ENCODE results near the gene VSIR. TPM values are rescaled to one million over a fixed set of nuclear protein-coding genes. Genes with fewer than 3 reads are reported as not detected.
A peak's percentile ranks its signal among the peaks of the same experiment; 100 is the strongest.

Gene VSIR
- polyA plus RNA-seq, 1 of the 3 experiments (the other 2 are of a cell fraction) = 11.3 TPM

GRCh38 chr10:71812913-71813590 is 39.7 kb upstream of the VSIR start:
- Histone ChIP-seq H3K9ac (no peak overlapping the region), H3K9me2 (no peaks in the 10 kb centered on the region), H3K79me2 (ENCODE audit: insufficient read depth) (no peaks in the 10 kb centered on the region), H3K27me3 (ENCODE audit: insufficient read depth) (no peaks in the 10 kb centered on the region), H3K9me3 (no peaks in the 10 kb centered on the region), H3K4me1 (ENCODE audit: control insufficient read depth in 1 of 2, insufficient read depth in 2 of 2, low read depth in 1 of 2, low read length in 1 of 2) (no peaks in the 10 kb centered on the region; a peak in 1 of 4 replicates), H2AFZ (ENCODE audit: low read depth) (no peak overlapping the region), H3K4me3 (ENCODE audit: low read depth in 2 of 2, low read length in 1 of 2) (no peak overlapping the region), H3F3A (replicated peaks; ENCODE audit: insufficient read depth) (no peaks in the 10 kb centered on the region), H4K20me1 (ENCODE audit: insufficient read depth) (0 out of 2 replicates have a peak, but pooled peaks cover 6% of the 10 kb centered on the region), H3K4me2 (no peak overlapping the region), H3K36me3 (replicated peaks in 1 of 2; ENCODE audit: control insufficient read depth in 1 of 2, insufficient read depth in 2 of 2, low read length in 1 of 2) (peaks cover 2 to 32% of the 10 kb centered on the region in 2 experiments), H3K27ac (ENCODE audit: low read depth in 2 of 2, low read length in 1 of 2) (no peak overlapping the region)
- ChIA-PET CTCF (interaction anchor here (0.7 to 5.5 kb wide), 22 partner anchors 10 to 494 kb away, joined by 3 to 36 read pairs (median 5); partner anchors contain the start of genes CDH23 and SLC29A3), POLR2A (interaction anchor here (1.0 kb wide), 1 partner anchor 68 kb away, joined by 3 read pairs; no protein-coding TSS in a partner anchor)
- TF ChIP-seq IRF3 (IDR thresholded peaks at IDR 0.05; ENCODE audit: low read depth, low read length) (no peak), ELF1 (IDR thresholded peaks at IDR 0.05) (no peak), FOXJ3 (CRISPR knock-in tag; IDR thresholded peaks at IDR 0.05) (no peak)
- 92% methylated on average over 2 of the region's 11 CpGs for WGBS (ENCODE audit: low lambda C conversion rate)
- DNase-seq = no peak

GRCh38 chr10:71812016-71812912 is 38.9 kb upstream of the VSIR start:
- H3K9me2 ChIP-seq = no peaks in the 10 kb centered on the region
- no peak overlapping the region; a peak in 1 of 4 replicates for H3K4me3 ChIP-seq (ENCODE audit: low read depth in 2 of 2, low read length in 1 of 2)
- 72% methylated on average over 13 of the region's 22 CpGs for WGBS (ENCODE audit: low lambda C conversion rate)
- H3K36me3 ChIP-seq (replicated peaks in 1 of 2; ENCODE audit: control insufficient read depth in 1 of 2, insufficient read depth in 2 of 2, low read length in 1 of 2) = peaks cover 0 to 25% of the 10 kb centered on the region in 2 experiments
- H2AFZ ChIP-seq (ENCODE audit: low read depth) = no peak overlapping the region
- H3K4me1 ChIP-seq (ENCODE audit: control insufficient read depth in 1 of 2, insufficient read depth in 2 of 2, low read depth in 1 of 2, low read length in 1 of 2) = no peaks in the 10 kb centered on the region; a peak in 1 of 4 replicates
- CTCF ChIA-PET = interaction anchor here (0.6 to 5.5 kb wide), 34 partner anchors 9 to 493 kb away, joined by 3 to 36 read pairs (median 5); partner anchors contain the start of genes CDH23, SLC29A3 and VSIR
- H3K4me2 ChIP-seq = no peak overlapping the region
- H3K9me3 ChIP-seq = no peaks in the 10 kb centered on the region
- H3K79me2 ChIP-seq (ENCODE audit: insufficient read depth) = no peaks in the 10 kb centered on the region
- POLR2A ChIA-PET = interaction anchor here (1.0 kb wide), 1 partner anchor 69 kb away, joined by 3 read pairs; no protein-coding TSS in a partner anchor
- H3K27me3 ChIP-seq (ENCODE audit: insufficient read depth) = no peaks in the 10 kb centered on the region
- H3K27ac ChIP-seq (ENCODE audit: low read depth in 2 of 2, low read length in 1 of 2) = no peak overlapping the region
- DNase-seq = peak; percentile 90
- no peak overlapping the region for H3K9ac ChIP-seq
- H4K20me1 ChIP-seq (ENCODE audit: insufficient read depth) = 0 out of 2 replicates have a peak, but pooled peaks cover 5% of the 10 kb centered on the region
- H3F3A ChIP-seq (replicated peaks; ENCODE audit: insufficient read depth) = no peaks in the 10 kb centered on the region
- TF ChIP-seq RAD21 (IDR thresholded peaks at IDR 0.05; ENCODE audit: low read length) (peak; percentile 78), MAX (IDR thresholded peaks at IDR 0.05; ENCODE audit: low read depth) (0 out of 2 replicates have a peak, but pooled peaks have one; percentile 32), TEAD4 (IDR thresholded peaks at IDR 0.05; ENCODE audit: borderline replicate concordance, insufficient read depth) (no peak), RCOR1 (IDR thresholded peaks at IDR 0.05; ENCODE audit: low read length) (no peak), NRF1 (IDR thresholded peaks at IDR 0.05; ENCODE audit: low read depth, low read length) (no peak), GABPA (IDR thresholded peaks at IDR 0.05; ENCODE audit: low read depth) (no peak), JUND (IDR thresholded peaks at IDR 0.05) (no peak), POLR2AphosphoS5 (IDR thresholded peaks at IDR 0.05; ENCODE audit: low read depth, low read length) (no peak), YY1 (IDR thresholded peaks at IDR 0.05; ENCODE audit: low read depth) (no peak), NFIC (IDR thresholded peaks at IDR 0.05; ENCODE audit: borderline replicate concordance) (no peak), FOXM1 (IDR thresholded peaks at IDR 0.05; ENCODE audit: low read depth) (no peak), REST (IDR thresholded peaks at IDR 0.05; ENCODE audit: low read depth, low read length) (no peak), RXRA (IDR thresholded peaks at IDR 0.05; ENCODE audit: borderline replicate concordance, low read depth) (no peak), MEF2A (IDR thresholded peaks at IDR 0.05; ENCODE audit: borderline replicate concordance, low read depth) (no peak), TCF12 (IDR thresholded peaks at IDR 0.05) (no peak), EP300 (IDR thresholded peaks at IDR 0.05; ENCODE audit: borderline replicate concordance in 1 of 2, low read depth in 1 of 2, low read length in 1 of 2) (no peak), RFX5 (IDR thresholded peaks at IDR 0.05; ENCODE audit: low read length) (no peak), ELF1 (IDR thresholded peaks at IDR 0.05) (no peak)
